ENCODE results near the gene CCL26.
A peak's percentile ranks its signal among the peaks of the same experiment; 100 is the strongest.
"Not testable (repeated sequence)": the region's sequence is repeated elsewhere in the genome, so short reads cannot be mapped to it uniquely, and the experiment has no call there.

The CCL26 gene

GRCh38 chr7:75738604-75738974 is 33.4 kb downstream of the CCL26 start, which contains the start of gene HIP1:
TSS of gene HIP1 (minus strand) at chr7:75738941. CDS start at chr7:75738920, 21 bp downstream.
- no peak for DNase-seq

- peak; percentile 16 for DNase-seq
Observed at GRCh38 chr7:75737856-75738603, 34.0 kb downstream of the CCL26 start.

GRCh38 chr7:75735581-75736350 is 36.2 kb downstream of the CCL26 start:
- no peak for DNase-seq

GRCh38 chr7:75734586-75735458 is 37.2 kb downstream of the CCL26 start:
- DNase-seq, result no peak

GRCh38 chr7:75732764-75733630 is 39.0 kb downstream of the CCL26 start:
- no peak for DNase-seq

- DNase-seq, result no peak
Observed at GRCh38 chr7:75732016-75732521, 39.9 kb downstream of the CCL26 start.

- DNase-seq, result no peak
Observed at GRCh38 chr7:75729851-75730274, 42.1 kb downstream of the CCL26 start.

GRCh38 chr7:75727881-75728593 is 44.0 kb downstream of the CCL26 start:
- peak; percentile 25 for DNase-seq

GRCh38 chr7:75727351-75727750 is 44.7 kb downstream of the CCL26 start:
- DNase-seq, result not testable (repeated sequence)

GRCh38 chr7:75725306-75725705 is 46.7 kb downstream of the CCL26 start:
- no peak for DNase-seq

- DNase-seq, result no peak
Observed at GRCh38 chr7:75723444-75723843, 48.6 kb downstream of the CCL26 start.

GRCh38 chr7:75722373-75722772 is 49.6 kb downstream of the CCL26 start:
- DNase-seq, result no peak

- DNase-seq, result not testable (repeated sequence)
Observed at GRCh38 chr7:75721922-75722321, 50.1 kb downstream of the CCL26 start.

- DNase-seq, result no peak
Observed at GRCh38 chr7:75721426-75721825, 50.6 kb downstream of the CCL26 start.

GRCh38 chr7:75719626-75720025 is 52.4 kb downstream of the CCL26 start:
- no peak for DNase-seq
